Thoracic aorta (tissue), 2 donors: ENCODE data around the gene KLHL13. TPM values are rescaled to one million over a fixed set of nuclear protein-coding genes. Genes with fewer than 3 reads are reported as not detected.

ENCODE experiments used
- ATAC-seq: fragments of 150-250 bp; one replicate; pipeline ENCODE4 v1.8.0; 2017; ENCODE audit warnings: low read depth; ENCODE audit not compliant: insufficient number of reproducible peaks, low FRiP score
- DNase-seq: peaks from one replicate; pipeline ENCODE4 v3.0.0-alpha.2; 2020; ENCODE audit warnings: low spot score
- H3K27ac ChIP-seq, 2 donors: fragments of 200-600 bp; sonication (generic); 1 replicate in 1 of 2; 2 replicates in 1 of 2; pipeline ENCODE4 v1.5.1; 2016; ENCODE audit warnings: mild to moderate bottlenecking in 2 of 2, moderate library complexity in 2 of 2
- H3K27me3 ChIP-seq: fragments of 200-600 bp; sonication (generic); replicated peaks from 2 replicates; pipeline ENCODE4 v1.6.0; 2016; ENCODE audit warnings: mild to moderate bottlenecking; ENCODE audit not compliant: insufficient read depth
- H3K36me3 ChIP-seq: fragments of 200-600 bp; sonication (generic); one replicate; pipeline ENCODE4 v1.5.1; 2016
- H3K4me1 ChIP-seq, 2 donors: fragments of 200-600 bp; sonication (generic); 1 replicate in 1 of 2; 2 replicates in 1 of 2; pipeline versions ENCODE4 v1.5.1 to v1.6.0; 2016; ENCODE audit warnings: low read depth in 2 of 2, mild to moderate bottlenecking in 1 of 2; ENCODE audit not compliant: control insufficient read depth in 1 of 2
- H3K4me3 ChIP-seq: fragments of 200-600 bp; sonication (generic); 2 replicates; pipeline ENCODE4 v1.5.1; 2016; ENCODE audit warnings: mild to moderate bottlenecking
- H3K9me3 ChIP-seq: fragments of 200-600 bp; sonication (generic); 2 replicates; pipeline ENCODE4 v1.5.1; 2016
- total RNA-seq, 2 donors: library from RNA; depleted of rRNA; stranded (reverse); fragments of >200 nt; gene quantifications; one replicate each; pipeline versions ENCODE4 v1.1.0 to v1.2.3, GENCODE V29; 2016
- TF ChIP-seq, protein P1 (sequence below): fragments of 200-600 bp; sonication (generic); IDR thresholded peaks from one replicate; pipeline ENCODE4 v1.5.1; 2019; ENCODE audit warnings: antibody characterized with exemption

The KLHL13 gene
- total RNA-seq, 2 donors from 2014 or later = 1.4 to 9.7 TPM

- H3K36me3 ChIP-seq = no peaks in the 10 kb centered on the region
- no peaks in the 10 kb centered on the region for H3K27me3 ChIP-seq
- ATAC-seq (no peak), DNase-seq (no peak)
- no peak overlapping the region for H3K4me3 ChIP-seq
- no peaks in the 10 kb centered on the region for H3K4me1 ChIP-seq
- TF ChIP-seq, protein P1, sequence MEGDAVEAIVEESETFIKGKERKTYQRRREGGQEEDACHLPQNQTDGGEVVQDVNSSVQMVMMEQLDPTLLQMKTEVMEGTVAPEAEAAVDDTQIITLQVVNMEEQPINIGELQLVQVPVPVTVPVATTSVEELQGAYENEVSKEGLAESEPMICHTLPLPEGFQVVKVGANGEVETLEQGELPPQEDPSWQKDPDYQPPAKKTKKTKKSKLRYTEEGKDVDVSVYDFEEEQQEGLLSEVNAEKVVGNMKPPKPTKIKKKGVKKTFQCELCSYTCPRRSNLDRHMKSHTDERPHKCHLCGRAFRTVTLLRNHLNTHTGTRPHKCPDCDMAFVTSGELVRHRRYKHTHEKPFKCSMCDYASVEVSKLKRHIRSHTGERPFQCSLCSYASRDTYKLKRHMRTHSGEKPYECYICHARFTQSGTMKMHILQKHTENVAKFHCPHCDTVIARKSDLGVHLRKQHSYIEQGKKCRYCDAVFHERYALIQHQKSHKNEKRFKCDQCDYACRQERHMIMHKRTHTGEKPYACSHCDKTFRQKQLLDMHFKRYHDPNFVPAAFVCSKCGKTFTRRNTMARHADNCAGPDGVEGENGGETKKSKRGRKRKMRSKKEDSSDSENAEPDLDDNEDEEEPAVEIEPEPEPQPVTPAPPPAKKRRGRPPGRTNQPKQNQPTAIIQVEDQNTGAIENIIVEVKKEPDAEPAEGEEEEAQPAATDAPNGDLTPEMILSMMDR = no peak
- no peak overlapping the region for H3K27ac ChIP-seq
- H3K9me3 ChIP-seq = no peaks in the 10 kb centered on the region
These were observed 57.7 kb downstream of the KLHL13 start for GRCh38 chrX:118058924-118059323.

- H3K4me3 ChIP-seq = no peak overlapping the region
- H3K36me3 ChIP-seq = no peaks in the 10 kb centered on the region
- H3K9me3 ChIP-seq = no peaks in the 10 kb centered on the region
- DNase-seq (no peak), ATAC-seq (no peak)
- no peaks in the 10 kb centered on the region for H3K4me1 ChIP-seq
- no peaks in the 10 kb centered on the region for H3K27me3 ChIP-seq
- TF ChIP-seq, protein P1 = no peak
- no peak overlapping the region for H3K27ac ChIP-seq
These were observed 59.7 kb downstream of the KLHL13 start for GRCh38 chrX:118056870-118057269.

DNA sequence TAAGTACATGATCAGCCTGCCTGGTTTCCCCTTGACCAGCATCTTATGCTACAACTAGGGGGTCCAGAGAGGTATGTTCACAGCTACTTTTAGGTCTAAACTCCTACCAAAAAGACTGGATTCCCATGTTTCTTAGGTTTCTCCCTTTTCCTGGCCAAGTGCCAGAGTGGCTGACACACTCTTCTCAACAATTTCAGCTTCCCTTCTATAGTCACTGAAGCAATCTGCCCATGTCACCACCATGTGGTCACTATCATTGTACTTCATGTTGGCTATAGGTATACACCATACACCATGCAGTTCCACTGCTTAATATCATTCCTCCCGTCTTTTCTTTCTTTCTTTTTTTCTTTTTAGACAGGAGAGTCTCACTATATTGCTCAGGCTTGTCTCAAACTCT, 66.9 kb downstream of the KLHL13 start:
- Histone ChIP-seq H3K27me3 (no peaks in the 10 kb centered on the region), H3K27ac (no peak overlapping the region), H3K36me3 (no peaks in the 10 kb centered on the region), H3K4me1 (no peaks in the 10 kb centered on the region), H3K9me3 (no peaks in the 10 kb centered on the region), H3K4me3 (no peak overlapping the region)
- ATAC-seq (no peak), DNase-seq (no peak)
- TF ChIP-seq, protein P1 = no peak

GRCh38 chrX:118047446-118048186, 69.0 kb downstream of the KLHL13 start:
- no peak for ATAC-seq
- no peaks in the 10 kb centered on the region for H3K9me3 ChIP-seq
- no peak overlapping the region for H3K27ac ChIP-seq
- no peaks in the 10 kb centered on the region for H3K27me3 ChIP-seq
- H3K4me3 ChIP-seq = no peak overlapping the region
- H3K36me3 ChIP-seq = no peaks in the 10 kb centered on the region
- H3K4me1 ChIP-seq = no peaks in the 10 kb centered on the region
- TF ChIP-seq, protein P1 = no peak
- no peak for DNase-seq

GRCh38 chrX:118039591-118039990, 77.0 kb downstream of the KLHL13 start:
- Histone ChIP-seq H3K4me1 (no peaks in the 10 kb centered on the region), H3K27ac (no peak overlapping the region), H3K27me3 (no peaks in the 10 kb centered on the region), H3K4me3 (no peak overlapping the region), H3K36me3 (no peaks in the 10 kb centered on the region), H3K9me3 (no peaks in the 10 kb centered on the region)
- DNase-seq (no peak), ATAC-seq (no peak)
- TF ChIP-seq, protein P1 = no peak
